GM19193 (cell line): ENCODE measurements around the gene SPNS3.

ENCODE experiments used
- POLR2A ChIP-seq: IDR thresholded peaks from 4 replicates; pipeline ENCODE4 v1.6.1; 2011; ENCODE audit not compliant: insufficient read depth, insufficient read length; ENCODE audit errors: extremely low read depth

The SPNS3 gene

GRCh38 chr17:4514206-4514605 lies 80.5 kb downstream of the SPNS3 start:
- no peak for TF ChIP-seq POLR2A

GRCh38 chr17:4514779-4515178 lies 81.0 kb downstream of the SPNS3 start:
- TF ChIP-seq POLR2A: no peak

- no peak for TF ChIP-seq POLR2A
Observed at GRCh38 chr17:4515501-4515900, 81.8 kb downstream of the SPNS3 start.

- no peak for TF ChIP-seq POLR2A
Observed at GRCh38 chr17:4516735-4517134, 83.0 kb downstream of the SPNS3 start.

GRCh38 chr17:4518901-4519300 lies 85.2 kb downstream of the SPNS3 start:
- TF ChIP-seq POLR2A: no peak

- no peak for TF ChIP-seq POLR2A
Observed at GRCh38 chr17:4519361-4519788, 85.6 kb downstream of the SPNS3 start.

GRCh38 chr17:4520060-4520893 lies 86.5 kb downstream of the SPNS3 start:
- no peak for TF ChIP-seq POLR2A

- no peak for TF ChIP-seq POLR2A
Observed at GRCh38 chr17:4520894-4521600, 87.3 kb downstream of the SPNS3 start.

GRCh38 chr17:4522661-4523060 lies 88.9 kb downstream of the SPNS3 start:
- no peak for TF ChIP-seq POLR2A

GRCh38 chr17:4523946-4524345 lies 90.2 kb downstream of the SPNS3 start:
- TF ChIP-seq POLR2A: no peak

GRCh38 chr17:4525691-4526397 lies 92.1 kb downstream of the SPNS3 start:
- TF ChIP-seq POLR2A: no peak

GRCh38 chr17:4527134-4527533 lies 93.4 kb downstream of the SPNS3 start:
- no peak for TF ChIP-seq POLR2A

- TF ChIP-seq POLR2A: no peak
Observed at GRCh38 chr17:4527566-4528125, 93.9 kb downstream of the SPNS3 start.

- TF ChIP-seq POLR2A: no peak
Observed at GRCh38 chr17:4529533-4530152, 95.9 kb downstream of the SPNS3 start.
